GM19397 (cell line): ENCODE results near the gene LHFPL2.

ENCODE experiments used
- ATAC-seq: cut with Tn5 transposase; IDR thresholded peaks from one replicate; pipeline ENCODE4 v1.9.1; 2021; ENCODE audit warnings: mild to moderate bottlenecking, moderate library complexity; ENCODE audit not compliant: unreplicated experiment

Gene LHFPL2

GRCh38 chr5:78547183-78547582 is 101.4 kb downstream of the LHFPL2 start:
- no peak for ATAC-seq

GRCh38 chr5:78546276-78546996 is 102.1 kb downstream of the LHFPL2 start:
- ATAC-seq: no peak

GRCh38 chr5:78545406-78545805 is 103.2 kb downstream of the LHFPL2 start:
- no peak for ATAC-seq

DNA sequence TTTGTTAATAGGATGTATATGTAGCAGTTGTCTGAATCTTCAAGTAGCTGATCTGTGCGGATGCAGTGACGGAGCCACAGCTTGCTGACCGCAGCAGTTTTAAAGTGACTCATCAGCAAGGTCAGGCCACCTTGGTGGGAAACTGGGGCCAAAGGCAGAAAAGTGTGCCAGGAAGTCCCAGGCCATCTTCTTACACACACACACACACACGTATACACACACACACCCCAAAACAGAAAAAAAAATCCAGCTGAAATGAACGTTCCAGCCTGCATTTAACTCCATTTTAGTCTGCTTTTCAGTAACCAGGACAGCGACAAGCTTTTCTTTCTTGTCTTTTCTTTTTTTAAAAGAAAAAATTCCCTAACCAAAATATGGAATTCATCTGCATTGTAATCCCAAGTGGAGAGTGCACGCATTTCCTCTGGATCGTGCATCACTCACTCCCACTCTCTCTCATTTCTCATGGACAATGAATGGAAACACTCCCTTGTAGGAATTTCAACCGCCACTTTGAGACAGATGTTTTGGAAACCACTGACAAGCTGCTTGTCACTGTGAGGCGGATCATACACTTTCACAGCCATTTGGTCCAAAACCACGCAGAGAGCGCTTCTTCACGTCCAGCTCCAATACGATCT is 103.9 kb downstream of the LHFPL2 start:
- ATAC-seq: no peak

DNA sequence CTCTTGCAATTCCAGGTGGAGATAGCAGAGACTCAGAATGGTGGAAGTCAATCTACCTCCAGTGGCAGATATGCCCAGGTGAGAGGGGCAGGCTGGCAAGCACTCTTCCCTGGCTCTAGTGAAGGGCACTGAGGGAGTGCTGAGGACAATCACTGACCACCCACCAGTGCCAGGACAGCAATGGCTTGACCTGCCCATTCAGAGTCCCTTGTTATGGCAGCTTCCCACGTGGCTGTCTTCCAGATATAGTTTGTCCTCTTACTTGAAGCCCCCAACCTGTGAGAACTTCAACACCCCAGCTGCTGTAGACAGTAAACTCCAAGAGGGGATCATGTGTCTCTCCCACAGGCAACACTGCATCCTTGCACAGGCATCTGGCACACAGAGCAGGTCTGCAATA is 104.7 kb downstream of the LHFPL2 start:
- ATAC-seq: no peak

GRCh38 chr5:78543292-78543691 is 105.3 kb downstream of the LHFPL2 start:
- ATAC-seq: no peak

DNA sequence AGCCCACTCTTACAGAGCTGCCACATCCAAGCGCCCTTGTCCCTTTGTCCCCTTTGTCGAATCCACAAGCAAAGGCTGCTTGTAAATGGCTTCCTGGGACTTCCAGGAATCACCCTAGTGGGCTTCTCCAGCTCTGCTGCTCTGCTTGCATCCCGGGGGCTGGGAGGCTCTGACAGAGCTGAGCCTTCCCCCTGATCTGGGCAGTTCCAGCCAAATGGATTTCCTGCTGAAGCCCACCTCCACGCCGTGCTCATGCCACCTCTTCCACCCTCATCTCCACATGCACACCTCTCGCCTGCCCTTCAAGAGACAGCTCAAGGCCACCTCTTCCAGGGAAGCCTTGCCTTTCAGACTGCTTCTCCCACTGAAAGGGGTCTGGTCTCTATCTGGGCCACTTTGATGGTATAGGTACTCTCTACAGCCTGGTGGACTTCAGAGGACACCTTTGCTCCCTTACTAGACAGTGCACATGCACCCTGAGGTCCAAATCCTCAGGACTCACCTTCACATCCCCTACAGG is 106.2 kb downstream of the LHFPL2 start:
- no peak for ATAC-seq

DNA sequence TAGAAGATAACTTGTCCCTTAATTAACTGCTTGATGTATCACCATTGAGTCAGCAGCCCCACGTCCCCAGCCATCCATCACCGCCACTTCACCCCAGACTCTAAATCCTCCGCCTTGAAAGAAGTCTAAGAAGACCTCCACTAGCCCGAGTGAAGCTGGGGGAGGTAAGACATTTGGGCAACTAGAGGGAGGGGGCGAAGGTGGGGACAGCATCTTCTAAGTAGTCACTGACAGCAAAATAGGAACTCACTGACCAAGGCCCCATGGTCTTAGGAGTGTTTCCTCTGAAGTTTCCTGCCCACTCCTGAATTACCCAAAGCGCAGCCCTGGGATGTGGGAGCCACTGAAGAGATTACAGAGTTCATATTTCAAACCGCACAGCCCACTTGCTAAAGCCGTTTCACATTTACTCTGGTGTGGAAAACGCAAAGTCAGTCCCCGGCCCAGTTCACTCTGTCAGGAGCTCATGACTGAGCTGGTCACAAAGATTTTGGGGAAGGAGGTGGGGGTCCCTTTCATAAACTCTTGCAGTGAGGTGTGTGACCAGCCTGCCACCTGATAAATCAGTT is 107.4 kb downstream of the LHFPL2 start:
- ATAC-seq: no peak

DNA sequence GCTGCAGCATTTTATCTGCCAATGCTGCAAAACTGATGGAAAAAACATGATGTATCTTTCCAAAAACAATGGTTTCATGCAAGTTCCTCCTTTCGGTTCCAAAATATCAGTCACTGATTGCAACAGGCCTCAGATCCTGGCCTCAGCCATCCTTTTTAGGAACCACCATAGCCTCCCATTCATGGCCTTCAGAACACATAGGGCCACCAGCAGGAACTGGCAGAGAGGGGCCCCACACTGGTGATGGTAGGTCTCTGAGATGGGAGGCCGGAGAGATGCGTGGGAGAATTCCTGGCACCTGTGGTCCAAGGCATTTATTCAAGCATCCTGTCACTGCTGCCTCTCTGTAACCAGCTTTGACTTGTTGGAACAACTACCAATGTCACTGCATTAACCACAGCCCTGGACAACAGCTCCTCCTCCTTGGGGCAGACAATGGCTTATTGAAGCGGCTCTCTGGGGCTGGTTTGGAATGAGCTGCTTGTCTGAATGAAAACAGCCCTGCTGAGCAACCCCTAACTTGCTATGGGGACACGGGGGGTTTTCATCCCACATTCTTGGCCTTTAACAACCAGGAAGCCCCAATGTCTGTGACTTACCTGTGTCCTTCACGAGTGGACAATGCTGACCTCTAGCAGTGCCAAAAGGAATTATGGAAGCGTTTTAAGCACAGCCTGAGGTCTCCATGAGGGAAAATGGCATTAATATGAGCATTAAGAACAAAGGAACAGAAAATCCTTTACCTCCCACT is 108.1 kb downstream of the LHFPL2 start:
- no peak for ATAC-seq

DNA sequence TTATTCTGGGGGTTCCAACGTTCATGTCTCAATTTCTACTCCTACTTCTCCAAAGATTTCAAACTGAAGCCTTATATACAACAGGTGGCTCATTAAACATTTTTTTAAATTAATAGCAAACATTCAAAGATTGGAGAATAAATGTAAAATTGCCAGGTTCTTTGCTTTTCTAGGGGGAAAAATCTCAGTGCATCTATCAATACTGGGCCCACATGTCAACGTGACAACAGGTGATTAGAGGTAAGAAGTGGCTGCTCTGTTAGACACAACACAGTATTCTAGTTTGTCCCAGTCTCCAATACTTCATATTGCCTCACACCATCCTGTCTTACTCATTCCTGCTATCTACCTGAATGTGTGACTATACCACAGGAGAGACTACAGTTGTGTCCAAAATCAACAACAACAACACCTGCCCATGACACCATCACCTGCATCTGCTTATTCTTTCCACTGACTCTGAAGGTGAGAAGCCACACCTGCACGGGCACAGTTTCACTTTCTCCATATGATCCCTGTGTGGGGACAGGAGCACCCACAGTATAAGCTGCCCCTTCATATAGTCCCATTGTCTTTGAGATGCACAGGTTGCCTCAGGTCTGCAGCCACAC is 110.2 kb downstream of the LHFPL2 start:
- no peak for ATAC-seq

- ATAC-seq: no peak
Observed at GRCh38 chr5:78537821-78538220, 110.8 kb downstream of the LHFPL2 start.

- no peak for ATAC-seq
Observed at GRCh38 chr5:78537411-78537810, 111.2 kb downstream of the LHFPL2 start.

- no peak for ATAC-seq
Observed at GRCh38 chr5:78536661-78537196, 111.8 kb downstream of the LHFPL2 start.

GRCh38 chr5:78534905-78535200 is 113.7 kb downstream of the LHFPL2 start:
- ATAC-seq: no peak

DNA sequence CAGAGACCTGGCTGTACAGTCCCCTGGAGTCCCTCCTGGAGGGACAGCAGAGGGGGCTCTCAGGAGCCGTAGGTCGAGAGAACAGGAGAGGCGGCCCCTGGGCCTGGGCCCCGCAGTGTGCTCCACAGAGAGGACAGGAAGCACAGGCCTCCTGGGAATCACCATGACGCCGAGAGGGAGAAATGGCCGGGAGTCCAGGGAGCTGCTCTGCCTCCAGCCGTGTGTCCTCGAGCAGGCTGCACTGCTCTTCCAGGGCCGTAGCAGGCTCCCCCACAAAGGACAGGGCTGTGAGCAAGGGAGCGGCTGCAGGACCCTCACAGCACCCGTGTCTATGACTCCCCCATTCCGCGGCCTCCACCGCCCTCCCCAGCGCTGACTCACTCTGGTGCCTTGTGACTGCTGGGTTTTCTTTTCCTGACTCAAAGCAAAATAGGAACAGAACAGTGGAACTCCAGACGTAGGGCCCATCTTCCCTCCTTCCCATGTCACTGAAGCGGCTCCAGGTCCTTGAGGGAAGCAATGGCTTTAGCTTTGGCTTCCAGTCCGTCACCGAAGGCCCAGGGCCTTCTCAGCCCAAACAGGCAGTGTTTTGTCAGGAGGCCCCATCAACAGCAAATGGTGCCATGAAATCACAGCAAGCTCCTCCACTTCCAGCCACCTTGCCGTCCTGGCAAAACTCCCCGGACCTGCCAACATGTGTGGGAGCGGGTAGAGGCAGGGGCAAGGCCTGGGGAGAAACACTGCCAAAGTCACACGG is 114.2 kb downstream of the LHFPL2 start:
- ATAC-seq: no peak

DNA sequence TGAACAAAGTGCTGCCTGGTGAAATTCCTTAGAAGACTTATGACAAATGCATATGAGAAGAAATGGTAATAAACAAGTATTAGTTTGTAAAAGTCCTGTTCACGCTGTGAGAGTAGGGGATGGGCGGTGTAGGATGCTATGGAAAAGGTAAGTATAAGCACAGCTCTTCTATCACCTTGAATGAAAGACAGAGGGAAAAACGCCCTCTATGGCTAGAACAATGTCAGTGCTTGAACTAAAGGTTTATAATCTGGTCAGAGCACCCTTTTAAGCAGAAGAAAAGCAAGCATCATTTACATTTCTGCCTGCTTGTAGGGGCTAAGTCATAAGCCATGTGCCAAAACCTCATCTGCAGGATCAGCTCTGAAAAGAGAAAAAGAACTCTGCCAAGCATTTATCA is 115.2 kb downstream of the LHFPL2 start:
- no peak for ATAC-seq

DNA sequence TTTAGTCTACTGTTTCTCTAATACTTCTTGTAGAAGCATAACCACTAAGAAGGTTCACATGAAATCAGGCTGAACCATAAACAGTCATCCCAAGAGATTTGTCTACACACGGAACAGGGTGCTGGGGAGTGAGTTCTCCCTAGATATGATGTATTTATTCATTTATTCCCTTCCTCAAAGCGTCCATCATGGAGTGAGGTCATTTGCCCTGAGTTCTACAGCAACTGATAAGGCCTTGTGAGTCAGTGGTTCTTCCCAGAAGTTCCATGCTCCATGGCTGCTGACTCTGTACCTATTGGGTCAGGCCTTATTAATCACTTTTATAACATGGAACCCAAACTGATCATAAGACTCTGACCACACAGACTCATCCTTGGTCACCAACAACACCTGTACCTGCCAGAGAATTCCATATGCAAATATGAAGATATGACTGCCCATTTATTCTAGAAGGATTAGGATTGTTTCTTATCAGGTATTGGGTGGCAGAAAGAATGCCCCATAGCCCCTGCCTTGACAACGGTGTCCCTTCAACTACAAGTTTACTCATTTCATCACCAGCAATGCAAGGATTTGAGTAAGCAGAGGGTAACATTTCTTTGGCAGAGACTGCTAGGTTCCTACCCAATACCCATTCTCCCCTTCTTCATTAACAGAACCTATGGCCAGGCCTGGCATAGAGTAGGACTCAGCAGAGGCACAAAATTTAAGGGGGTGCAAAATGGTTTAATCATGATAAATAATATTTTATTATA is 118.1 kb downstream of the LHFPL2 start:
- ATAC-seq: no peak

DNA sequence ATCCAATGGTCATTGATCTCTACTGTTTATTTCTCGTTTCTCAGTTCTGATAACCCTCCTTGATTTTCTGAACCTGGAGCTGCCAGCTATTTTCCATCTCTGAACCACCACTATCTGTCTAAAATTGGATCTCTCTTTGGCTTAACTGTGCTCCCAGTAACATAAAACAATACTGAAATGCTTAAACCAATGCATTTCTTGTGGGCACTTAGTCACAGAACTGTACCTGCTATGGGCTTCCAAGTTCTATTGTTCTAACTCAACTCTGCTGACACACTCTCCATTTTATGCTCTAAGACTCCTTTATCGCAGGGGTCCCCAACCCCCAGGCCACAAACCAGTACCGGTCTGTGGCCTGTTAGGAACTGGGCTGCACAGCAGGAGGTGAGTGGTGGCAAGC is 120.6 kb downstream of the LHFPL2 start:
- ATAC-seq: no peak

- no peak for ATAC-seq
Observed at GRCh38 chr5:78527054-78527859, 121.3 kb downstream of the LHFPL2 start.
